Immature natural killer cell (primary cell): Measurements from ENCODE around the gene ZNF613. TPM values are rescaled to one million over a fixed set of nuclear protein-coding genes. Genes with fewer than 3 reads are reported as not detected.
"Not testable (repeated sequence)": the region's sequence is repeated elsewhere in the genome, so short reads cannot be mapped to it uniquely, and the experiment has no call there.

Experiments
- DNase-seq, 3 donors: peaks; one replicate each; pipeline ENCODE4 v3.0.0; 2022; ENCODE audit warnings: mixed read lengths in 1 of 3
- H3K27ac Mint-ChIP-seq, 6 donors: one replicate each; pipeline ENCODE4 v1.8.0; 2020; ENCODE audit warnings: mixed read lengths in 6 of 6, mild to moderate bottlenecking in 5 of 6, inconsistent platforms in 4 of 6, moderate library complexity in 3 of 6
- H3K27me3 Mint-ChIP-seq, 3 donors: one replicate each; pipeline ENCODE4 v1.8.0; 2020 to 2021; ENCODE audit warnings: low read depth in 3 of 3, mild to moderate bottlenecking in 3 of 3, mixed read lengths in 3 of 3, moderate library complexity in 3 of 3, inconsistent platforms in 1 of 3
- H3K36me3 Mint-ChIP-seq, 3 donors: one replicate each; pipeline ENCODE4 v1.8.0; 2020; ENCODE audit warnings: mixed read lengths in 3 of 3, inconsistent platforms in 2 of 3, mild to moderate bottlenecking in 2 of 3
- H3K4me1 Mint-ChIP-seq, 2 donors: one replicate each; pipeline ENCODE4 v1.8.0; 2020; ENCODE audit warnings: inconsistent platforms in 2 of 2, mild to moderate bottlenecking in 2 of 2, mixed read lengths in 2 of 2, moderate library complexity in 1 of 2
- H3K4me3 Mint-ChIP-seq, 5 donors: one replicate each; pipeline ENCODE4 v1.8.0; 2020; ENCODE audit warnings: mild to moderate bottlenecking in 5 of 5, mixed read lengths in 5 of 5, inconsistent platforms in 3 of 5, moderate library complexity in 3 of 5
- H3K9me3 Mint-ChIP-seq, 6 donors: one replicate each; pipeline ENCODE4 v1.8.0; 2020; ENCODE audit warnings: mild to moderate bottlenecking in 6 of 6, mixed read lengths in 6 of 6, inconsistent platforms in 4 of 6, moderate library complexity in 3 of 6
- polyA plus RNA-seq, 3 donors: library from polyadenylated mRNA; unstranded; fragments of 300-500 nt; fragmentation: Illumina TruSeq; gene quantifications; one replicate each; pipeline ENCODE4 v1.2.3, GENCODE V29; 2021

Gene ZNF613
- polyA plus RNA-seq = 1 to 10 TPM; 2.9 to 6.8 (median 5.8) TPM

DNA sequence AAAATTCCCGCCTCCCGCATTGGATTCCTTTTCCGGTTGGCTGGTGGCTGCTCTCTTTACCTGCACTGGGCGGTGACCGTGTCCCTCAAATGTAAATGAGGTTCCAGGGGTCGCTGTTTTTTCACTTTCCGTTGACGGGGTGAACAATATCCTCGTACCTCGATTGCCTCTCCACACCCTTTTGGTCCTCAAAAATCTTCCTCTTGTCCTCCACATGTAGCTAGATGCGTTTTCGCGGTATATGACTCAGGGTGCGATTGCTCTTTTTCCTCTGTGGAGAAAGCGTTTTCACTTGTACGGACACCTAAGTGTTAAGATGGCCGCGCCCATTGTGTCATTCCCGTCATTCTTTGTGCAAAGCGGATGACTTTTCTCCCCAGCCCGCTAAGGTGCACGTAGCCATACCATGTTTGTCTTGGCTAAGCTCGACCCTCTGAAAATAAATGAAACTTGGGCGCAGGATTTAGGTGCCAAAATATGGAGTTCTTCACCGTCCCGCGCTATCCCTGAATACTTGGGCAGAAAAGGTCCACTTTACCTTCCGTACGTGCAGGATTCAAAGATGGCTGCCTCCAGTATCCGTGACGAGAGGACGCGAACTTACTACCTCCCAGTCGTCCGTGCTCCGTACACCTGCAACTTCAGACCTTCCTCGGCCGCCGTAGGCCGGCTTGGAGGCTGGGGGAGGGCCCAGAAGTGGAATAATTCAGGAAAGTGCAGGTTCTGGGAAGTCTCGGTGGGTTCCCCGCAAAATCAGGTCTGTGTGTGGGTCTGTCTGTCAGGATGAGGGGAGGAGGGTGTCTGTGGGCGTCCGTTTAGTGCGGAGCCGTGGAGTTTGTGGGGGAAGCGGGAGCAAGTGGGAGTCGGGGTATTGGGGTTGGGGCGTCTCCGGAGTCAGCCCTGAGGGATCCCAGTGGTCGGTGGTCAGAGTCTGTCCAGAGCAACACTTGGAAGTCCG lies at the start of gene ZNF613:
Gene ZNF613 (plus strand): TSS at position 689 of the 958 bp plus-strand sequence. CDS start 8,749 bp downstream, outside the sequence.
- Mint-ChIP-seq H3K4me3 (peak within 1 kb of the TSS; percentile 92 to 100 (median 96)), H3K36me3 (peaks cover 35 to 41% (median 39%) of the 10 kb centered on the region in 3 donors), H3K9me3 (peaks cover 23 to 55% (median 42%) of the 10 kb centered on the region in 6 donors), H3K27ac (peak within 1 kb of the TSS; percentile 89 to 99 (median 94)), H3K4me1 (peaks cover 28 to 47% of the 10 kb centered on the region in 2 donors), H3K27me3 (peaks cover 2 to 9% (median 5%) of the 10 kb centered on the region in 3 donors)
- DNase-seq = peak; percentile 79 to 84 (median 83)

DNA sequence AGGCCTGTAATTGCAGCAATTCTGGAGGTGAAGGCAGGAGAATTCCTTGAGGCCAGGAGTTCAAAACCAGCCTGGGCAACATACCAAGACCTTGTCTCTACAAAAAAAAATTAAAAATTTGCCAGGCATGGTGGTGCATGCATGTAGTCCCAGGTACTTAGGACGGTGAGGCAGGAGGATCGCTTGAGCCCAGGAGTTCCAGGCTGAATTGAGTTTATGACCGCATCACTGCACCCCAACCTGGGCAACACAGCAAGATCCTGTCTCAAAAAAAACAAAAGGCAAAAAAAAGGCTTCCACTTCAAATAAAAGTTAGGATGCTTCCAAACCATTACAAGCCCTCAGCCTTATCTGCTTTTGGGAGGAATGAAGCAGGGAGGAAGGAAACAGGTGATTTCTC lies 44.8 kb upstream of the ZNF613 start:
- Mint-ChIP-seq H3K4me3 (no peak overlapping the region), H3K36me3 (peaks cover 51 to 66% (median 53%) of the 10 kb centered on the region in 3 donors), H3K9me3 (peaks cover 25 to 76% (median 73%) of the 10 kb centered on the region in 6 donors), H3K4me1 (peaks cover under 1 to 10% of the 10 kb centered on the region in 2 donors), H3K27me3 (peaks cover 0 to 9% (median 3%) of the 10 kb centered on the region in 3 donors), H3K27ac (no peak overlapping the region)
- DNase-seq = no peak

DNA sequence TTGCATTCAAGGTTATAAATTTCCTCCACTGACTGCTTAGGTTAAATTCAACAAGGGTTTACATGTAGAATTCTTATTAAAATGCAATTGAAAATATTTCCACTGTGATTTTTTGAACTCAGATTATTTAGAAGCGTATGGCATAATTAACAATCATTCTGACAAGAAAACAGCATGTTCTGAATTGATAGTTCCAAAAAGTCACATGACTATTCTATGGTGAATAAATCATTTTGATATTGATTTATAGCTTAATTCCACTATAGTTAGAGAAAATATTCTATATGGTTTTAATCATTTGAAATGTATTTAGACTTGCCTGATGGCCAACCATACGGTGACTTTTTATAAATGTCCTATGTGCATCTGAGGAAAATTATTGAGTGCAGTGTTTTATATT lies 42.6 kb upstream of the ZNF613 start:
- Mint-ChIP-seq H3K36me3 (peaks cover 50 to 66% (median 51%) of the 10 kb centered on the region in 3 donors), H3K27me3 (peaks cover 0 to 11% (median 7%) of the 10 kb centered on the region in 3 donors), H3K4me3 (no peak overlapping the region), H3K4me1 (peaks cover 9 to 20% of the 10 kb centered on the region in 2 donors), H3K27ac (no peak overlapping the region), H3K9me3 (peaks cover 31 to 80% (median 76%) of the 10 kb centered on the region in 6 donors)
- no peak for DNase-seq

DNA sequence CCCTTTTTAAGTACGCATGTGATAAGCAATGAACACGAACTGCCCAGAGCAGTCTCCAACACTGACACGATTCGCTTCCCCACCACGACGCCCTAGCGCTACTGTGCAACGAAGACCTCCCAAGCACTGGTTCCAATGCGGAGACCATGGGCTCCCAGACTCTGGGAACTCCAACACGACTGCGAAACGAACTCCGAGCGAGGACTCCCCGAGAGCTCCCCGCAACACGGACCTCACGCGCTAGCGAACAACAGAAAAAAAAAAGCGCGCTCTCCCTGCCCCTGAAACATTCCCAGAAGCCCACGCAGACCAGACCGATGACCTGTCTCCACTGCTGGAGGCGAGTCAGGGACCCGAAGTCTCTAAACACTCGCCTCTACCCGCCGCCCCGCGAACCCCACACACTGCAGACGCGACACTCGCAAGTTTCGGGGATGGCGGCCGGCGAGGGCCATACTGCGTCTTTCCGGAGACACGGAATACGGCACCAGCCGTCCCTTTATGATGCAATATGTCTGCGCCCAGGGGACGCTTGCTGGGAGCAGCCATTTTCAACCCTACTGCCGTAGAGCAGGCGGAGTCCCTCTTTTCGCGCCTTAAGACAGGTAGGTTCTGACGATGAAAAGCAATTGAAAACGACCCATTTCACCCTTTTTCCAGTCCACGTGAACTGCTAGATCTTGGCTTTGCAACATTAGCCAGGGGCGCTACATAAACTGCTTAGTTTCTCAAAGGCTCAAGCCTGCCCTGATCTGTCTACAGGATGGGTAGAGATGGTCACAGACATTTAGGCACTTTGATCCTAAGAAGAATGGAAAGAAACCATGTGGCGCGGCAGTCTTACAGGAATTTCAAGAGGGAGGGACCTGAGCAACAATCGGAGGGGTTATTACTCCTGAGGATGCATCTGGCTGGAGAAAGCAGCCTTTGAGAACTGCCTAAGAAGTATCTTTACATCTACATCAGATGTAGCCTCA lies 39.5 kb upstream of the ZNF613 start, which contains the start of gene ZNF577:
Gene ZNF577 (minus strand): TSS at position 430 of the 977 bp plus-strand sequence. CDS start 7,569 bp downstream, outside the sequence.
- Mint-ChIP-seq H3K36me3 (peaks cover 52 to 70% (median 57%) of the 10 kb centered on the region in 3 donors), H3K4me1 (peaks cover 9 to 20% of the 10 kb centered on the region in 2 donors), H3K27me3 (peaks cover 0 to 12% (median 5%) of the 10 kb centered on the region in 3 donors), H3K4me3 (peak within 1 kb of the TSS; percentile 95 to 99 (median 98)), H3K9me3 (peaks cover 37 to 86% (median 82%) of the 10 kb centered on the region in 6 donors), H3K27ac (peak within 1 kb of the TSS; percentile 91 to 97 (median 96))
- peak; percentile 81 to 82 (median 82) for DNase-seq

DNA sequence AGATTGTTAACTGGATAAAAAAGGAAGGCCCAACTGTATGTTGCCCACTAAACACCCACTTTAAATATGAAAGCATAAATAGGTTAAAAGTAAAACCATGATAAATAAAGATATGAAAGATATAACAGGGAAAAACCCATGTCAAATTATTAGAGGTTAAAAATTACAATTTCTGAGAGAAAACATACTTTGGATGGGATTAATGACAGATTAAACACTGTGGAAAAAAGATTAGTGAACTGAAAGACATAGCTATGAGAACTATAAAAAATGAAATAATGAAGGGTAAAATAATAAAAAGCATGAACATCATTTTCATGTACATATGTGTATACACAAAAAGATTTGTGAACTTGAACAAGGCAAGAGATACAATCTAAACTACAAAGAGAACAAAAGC lies 37.3 kb upstream of the ZNF613 start:
- peak overlapping the region in 1 of 5 donors; percentile 14 for H3K4me3 Mint-ChIP-seq
- H3K36me3 Mint-ChIP-seq = peaks cover 72 to 87% (median 72%) of the 10 kb centered on the region in 3 donors
- H3K4me1 Mint-ChIP-seq = peaks cover 9 to 26% of the 10 kb centered on the region in 2 donors
- H3K27ac Mint-ChIP-seq = no peak overlapping the region
- peaks cover 0 to 12% (median 5%) of the 10 kb centered on the region in 3 donors for H3K27me3 Mint-ChIP-seq
- peaks cover 43 to 96% (median 92%) of the 10 kb centered on the region in 6 donors for H3K9me3 Mint-ChIP-seq
- DNase-seq = no peak

DNA sequence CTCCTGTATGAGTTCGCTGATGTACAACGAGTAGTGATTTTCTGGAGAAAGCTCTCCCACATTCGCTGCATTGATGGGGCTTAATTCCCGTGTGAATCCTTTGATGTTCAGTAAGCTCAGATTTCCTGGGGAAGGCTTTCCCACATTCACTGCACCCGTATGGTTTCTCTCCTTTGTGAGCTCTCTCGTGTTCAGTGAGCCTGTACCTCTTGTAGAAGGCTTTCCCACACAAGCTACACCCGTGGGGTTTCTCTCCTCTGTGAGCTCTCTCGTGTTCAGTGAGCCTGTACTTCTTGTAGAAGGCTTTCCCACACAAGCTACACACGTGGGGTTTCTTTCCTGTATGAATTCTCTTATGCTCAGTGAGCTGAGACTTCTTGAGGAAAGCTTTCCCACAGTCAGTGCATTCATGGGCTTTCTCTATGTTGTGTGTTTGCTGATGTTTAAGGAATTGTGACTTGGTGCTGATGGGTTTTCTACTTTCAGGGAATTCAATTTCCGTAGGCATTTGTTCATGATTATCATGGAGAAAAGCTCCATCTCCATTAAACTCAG lies 36.0 kb upstream of the ZNF613 start:
- Mint-ChIP-seq H3K9me3 (peaks cover 43 to 100% (median 94%) of the 10 kb centered on the region in 6 donors), H3K36me3 (peaks cover 77 to 90% (median 85%) of the 10 kb centered on the region in 3 donors), H3K27ac (no peak overlapping the region), H3K27me3 (peaks cover 0 to 12% (median 5%) of the 10 kb centered on the region in 3 donors), H3K4me3 (no peak overlapping the region), H3K4me1 (peaks cover 9 to 26% of the 10 kb centered on the region in 2 donors)
- no peak for DNase-seq

DNA sequence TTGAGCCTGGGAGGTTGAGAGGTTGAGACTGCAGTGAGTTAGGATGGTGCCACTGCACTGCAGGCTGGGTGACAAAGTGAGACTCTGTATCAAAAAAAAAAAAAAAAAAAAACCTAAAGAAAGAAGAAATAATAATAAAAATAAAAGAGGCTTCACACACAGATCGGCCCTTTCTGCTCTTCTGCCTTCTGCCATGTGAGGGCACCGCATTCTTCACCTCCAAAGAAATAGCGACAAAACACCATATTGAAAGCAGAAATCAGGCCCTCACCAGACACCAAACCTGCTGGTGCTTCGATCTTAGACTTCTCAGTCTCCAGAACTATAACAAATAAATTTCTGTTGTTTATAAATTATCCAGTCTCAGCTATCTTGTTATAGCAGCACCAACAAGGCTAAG lies 25.4 kb upstream of the ZNF613 start:
- Mint-ChIP-seq H3K27me3 (peaks cover 5 to 11% (median 7%) of the 10 kb centered on the region in 3 donors), H3K4me1 (peaks cover 31 to 36% of the 10 kb centered on the region in 2 donors), H3K27ac (no peak overlapping the region), H3K36me3 (peaks cover 60 to 72% (median 68%) of the 10 kb centered on the region in 3 donors), H3K4me3 (no peak overlapping the region), H3K9me3 (peaks cover 21 to 66% (median 51%) of the 10 kb centered on the region in 6 donors)
- no peak for DNase-seq

DNA sequence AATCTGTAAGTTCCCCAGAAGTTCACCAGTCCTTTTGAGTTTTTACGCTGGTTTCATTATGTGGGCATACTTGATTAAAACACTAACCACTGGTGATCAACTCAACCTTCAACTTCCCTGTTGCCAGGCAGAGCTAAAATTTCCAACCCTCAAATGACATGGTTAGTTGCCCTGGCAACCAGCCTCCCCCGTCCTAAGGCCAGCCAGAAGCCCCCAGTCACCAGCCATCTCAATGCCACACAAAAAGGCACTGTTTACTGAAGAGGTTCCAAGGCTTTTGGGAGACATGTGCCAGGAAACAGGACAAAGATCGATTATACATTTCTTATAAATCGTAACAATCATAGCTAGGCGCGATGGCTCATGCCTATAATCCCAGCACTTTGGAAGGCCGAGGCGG lies 24.1 kb upstream of the ZNF613 start:
- Mint-ChIP-seq H3K4me3 (peak overlapping the region; percentile 63 to 100 (median 100)), H3K27me3 (peaks cover 7 to 17% (median 15%) of the 10 kb centered on the region in 3 donors), H3K36me3 (peaks cover 55 to 61% (median 58%) of the 10 kb centered on the region in 3 donors), H3K27ac (peak overlapping the region in 4 of 6 donors; percentile 11 to 62 (median 26)), H3K9me3 (peaks cover 24 to 62% (median 49%) of the 10 kb centered on the region in 6 donors), H3K4me1 (peaks cover 31 to 36% of the 10 kb centered on the region in 2 donors)
- no peak for DNase-seq

DNA sequence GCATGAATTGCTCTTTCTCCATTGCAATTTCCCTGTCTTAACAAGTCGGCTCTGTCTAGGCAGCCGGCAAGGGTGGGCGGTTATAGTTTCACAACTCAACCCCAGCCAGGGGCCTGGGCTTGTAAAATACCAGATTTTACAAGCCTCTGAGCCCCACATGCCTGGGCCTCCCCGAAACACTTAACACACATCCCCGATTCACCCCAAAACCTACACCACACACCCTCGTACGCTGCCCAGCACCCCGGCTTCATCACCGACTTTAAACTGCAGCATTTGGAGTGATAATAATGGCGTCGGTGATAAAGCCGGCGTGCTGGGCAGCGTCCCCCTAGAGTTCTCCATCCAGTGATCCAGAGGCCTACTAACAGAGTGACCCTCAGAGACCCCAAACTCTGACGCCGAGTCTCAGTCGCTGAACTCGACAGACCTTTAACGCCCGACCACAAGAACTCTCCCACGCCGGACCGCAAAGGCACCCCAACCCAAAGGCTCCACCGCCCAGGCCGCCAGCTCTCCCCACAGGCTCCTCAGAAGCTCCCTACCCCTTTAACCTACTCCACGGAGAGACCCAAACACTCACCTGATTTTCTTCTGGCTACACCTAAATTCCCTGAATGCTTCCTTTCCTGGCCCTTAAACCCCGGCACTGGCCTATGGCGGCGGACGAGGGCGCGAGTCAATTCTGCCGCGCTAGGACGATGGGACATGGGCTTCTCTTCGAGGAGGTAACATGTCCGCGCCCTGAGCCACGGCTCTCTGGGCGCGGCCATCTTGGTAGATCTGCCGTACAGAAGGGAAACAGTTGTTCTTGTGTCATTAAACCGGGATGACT lies 22.7 kb upstream of the ZNF613 start, which contains the start of gene ZNF649:
Gene ZNF649 (minus strand): TSS at position 687 of the 835 bp plus-strand sequence. CDS start 4,910 bp downstream, outside the sequence.
- Mint-ChIP-seq H3K4me1 (peaks cover 31 to 36% of the 10 kb centered on the region in 2 donors), H3K4me3 (peak within 1 kb of the TSS; percentile 97 to 100 (median 100)), H3K27ac (peak within 1 kb of the TSS; percentile 87 to 99 (median 96)), H3K36me3 (peaks cover 48 to 53% (median 48%) of the 10 kb centered on the region in 3 donors), H3K27me3 (peaks cover 11 to 17% (median 15%) of the 10 kb centered on the region in 3 donors), H3K9me3 (peaks cover 27 to 63% (median 47%) of the 10 kb centered on the region in 6 donors)
- DNase-seq = peak; percentile 78 to 82 (median 81)

DNA sequence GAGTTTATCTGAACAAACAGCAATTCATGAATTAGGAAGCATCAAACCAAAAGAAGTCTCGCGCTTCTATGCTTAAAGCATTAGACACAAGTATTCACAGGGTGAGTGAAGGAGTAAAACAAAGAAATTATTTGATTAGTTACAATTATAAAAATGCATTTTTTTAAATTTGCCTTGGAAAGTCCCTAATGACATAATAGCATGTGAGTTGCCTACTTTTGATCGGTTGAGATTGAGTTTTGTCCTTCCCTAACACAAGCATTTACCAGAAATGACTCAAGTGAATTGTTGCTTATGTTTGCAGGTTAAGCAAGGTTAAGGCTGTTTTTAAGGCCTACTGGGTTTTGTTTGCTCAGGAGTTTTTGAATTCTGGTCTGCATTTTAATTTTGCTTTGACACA lies 22.1 kb upstream of the ZNF613 start:
- peak overlapping the region; percentile 97 to 100 (median 100) for H3K4me3 Mint-ChIP-seq
- H3K27me3 Mint-ChIP-seq = peaks cover 16 to 17% (median 17%) of the 10 kb centered on the region in 3 donors
- H3K9me3 Mint-ChIP-seq = peaks cover 26 to 64% (median 43%) of the 10 kb centered on the region in 6 donors
- peak overlapping the region; percentile 87 to 99 (median 96) for H3K27ac Mint-ChIP-seq
- H3K4me1 Mint-ChIP-seq = peaks cover 31 to 36% of the 10 kb centered on the region in 2 donors
- no peak for DNase-seq
- H3K36me3 Mint-ChIP-seq = peaks cover 41 to 50% (median 46%) of the 10 kb centered on the region in 3 donors

DNA sequence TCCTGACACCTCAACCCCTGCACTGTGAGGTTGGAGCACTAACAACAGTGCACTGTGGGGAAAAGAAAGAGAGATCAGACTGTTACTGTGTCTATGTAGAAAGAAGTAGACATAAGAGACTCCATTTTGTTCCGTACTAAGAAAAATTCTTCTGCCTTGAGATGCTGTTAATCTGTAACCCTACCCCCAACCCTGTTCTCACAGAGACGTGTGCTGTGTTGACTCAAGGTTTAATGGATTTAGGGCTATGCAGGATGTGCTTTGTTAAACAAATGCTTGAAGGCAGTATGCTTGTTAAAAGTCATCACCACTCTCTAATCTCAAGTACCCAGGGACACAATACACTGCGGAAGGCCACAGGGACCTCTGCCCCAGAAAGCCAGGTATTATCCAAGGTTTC lies 21.6 kb upstream of the ZNF613 start:
- H3K4me1 Mint-ChIP-seq = peaks cover 29 to 36% of the 10 kb centered on the region in 2 donors
- peaks cover 37 to 46% (median 41%) of the 10 kb centered on the region in 3 donors for H3K36me3 Mint-ChIP-seq
- peaks cover 16 to 21% (median 17%) of the 10 kb centered on the region in 3 donors for H3K27me3 Mint-ChIP-seq
- not testable (repeated sequence) for H3K27ac Mint-ChIP-seq, DNase-seq
- peaks cover 22 to 64% (median 42%) of the 10 kb centered on the region in 6 donors for H3K9me3 Mint-ChIP-seq
- peak overlapping the region in 1 of 5 donors; percentile 100 for H3K4me3 Mint-ChIP-seq
